ENCODE results near the gene TAF1B.
A peak's percentile ranks its signal among the peaks of the same experiment; 100 is the strongest.

DNA sequence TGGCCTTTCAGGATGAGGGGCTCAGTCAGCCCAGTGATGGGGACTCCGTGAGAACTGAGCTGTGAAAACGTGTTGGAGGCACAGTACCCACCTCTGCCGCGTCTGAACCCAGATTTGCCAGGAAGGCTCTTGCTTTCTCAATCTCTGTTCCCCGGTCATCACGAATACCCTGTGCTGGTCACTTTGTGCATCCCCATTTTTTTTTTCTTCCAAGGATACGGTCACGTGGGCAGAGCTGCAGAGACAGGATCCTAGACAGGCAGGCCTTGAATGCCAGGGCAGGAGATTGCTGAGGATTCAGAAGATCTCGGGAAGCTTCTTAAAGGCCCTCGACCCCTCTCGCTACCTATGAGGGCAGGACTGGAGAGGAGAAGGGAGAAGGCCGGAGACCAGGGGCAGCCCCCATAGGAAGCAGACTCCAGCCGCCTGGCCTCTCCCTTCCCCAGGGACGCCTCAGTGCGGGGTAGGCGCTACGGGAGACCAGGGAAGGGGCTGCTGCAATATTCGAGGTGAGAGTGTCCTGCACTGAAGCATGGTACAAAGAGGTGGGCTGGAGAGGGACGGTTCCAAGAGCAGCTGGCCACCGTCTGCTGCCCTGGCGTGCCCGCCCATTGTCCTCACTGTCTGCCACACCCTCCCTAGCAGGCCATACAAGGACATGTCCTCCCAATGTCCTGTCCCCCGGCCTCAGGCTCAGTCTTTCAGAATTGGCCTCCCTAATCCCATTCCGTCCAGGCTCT lies 29.0 kb upstream of the TAF1B start:
- TF ChIP-seq POLR2A (IDR thresholded peaks at IDR 0.05), result no peak
- TF ChIP-seq, protein P1, sequence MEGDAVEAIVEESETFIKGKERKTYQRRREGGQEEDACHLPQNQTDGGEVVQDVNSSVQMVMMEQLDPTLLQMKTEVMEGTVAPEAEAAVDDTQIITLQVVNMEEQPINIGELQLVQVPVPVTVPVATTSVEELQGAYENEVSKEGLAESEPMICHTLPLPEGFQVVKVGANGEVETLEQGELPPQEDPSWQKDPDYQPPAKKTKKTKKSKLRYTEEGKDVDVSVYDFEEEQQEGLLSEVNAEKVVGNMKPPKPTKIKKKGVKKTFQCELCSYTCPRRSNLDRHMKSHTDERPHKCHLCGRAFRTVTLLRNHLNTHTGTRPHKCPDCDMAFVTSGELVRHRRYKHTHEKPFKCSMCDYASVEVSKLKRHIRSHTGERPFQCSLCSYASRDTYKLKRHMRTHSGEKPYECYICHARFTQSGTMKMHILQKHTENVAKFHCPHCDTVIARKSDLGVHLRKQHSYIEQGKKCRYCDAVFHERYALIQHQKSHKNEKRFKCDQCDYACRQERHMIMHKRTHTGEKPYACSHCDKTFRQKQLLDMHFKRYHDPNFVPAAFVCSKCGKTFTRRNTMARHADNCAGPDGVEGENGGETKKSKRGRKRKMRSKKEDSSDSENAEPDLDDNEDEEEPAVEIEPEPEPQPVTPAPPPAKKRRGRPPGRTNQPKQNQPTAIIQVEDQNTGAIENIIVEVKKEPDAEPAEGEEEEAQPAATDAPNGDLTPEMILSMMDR (IDR thresholded peaks at IDR 0.05), result peak in 1 of 4 donors; percentile 2
